ENCODE measurements around the gene RFNG. TPM values are rescaled to one million over a fixed set of nuclear protein-coding genes. Genes with fewer than 3 reads are reported as not detected.

Gene RFNG
- polyA plus RNA-seq, 2 of the 4 experiments (the other 2 are of a cell fraction) = 8.4 to 25.7 TPM

DNA sequence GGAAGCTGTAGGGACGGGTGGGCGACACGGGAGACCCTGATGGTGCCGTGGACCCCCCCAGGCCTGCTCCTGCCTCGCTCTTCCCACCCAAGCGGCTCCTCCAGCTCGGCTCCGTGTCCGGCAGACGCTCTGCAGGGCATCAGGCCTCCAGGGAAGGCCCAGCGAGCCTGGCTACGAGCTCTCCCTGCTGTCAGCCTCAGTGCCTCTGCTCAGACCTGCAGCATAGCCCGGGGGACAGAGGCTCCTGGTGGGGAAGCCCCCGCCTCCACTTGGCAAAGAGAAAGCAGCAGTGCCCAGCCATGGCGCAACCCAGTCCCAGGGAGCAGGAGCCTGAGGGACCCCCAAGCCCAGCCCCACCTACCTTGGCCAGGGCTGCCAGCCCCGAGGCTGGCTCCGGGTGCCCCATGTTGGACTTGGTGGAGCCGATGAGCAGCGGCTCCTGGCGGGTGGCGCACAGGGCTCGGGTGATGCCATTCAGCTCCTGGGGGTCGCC lies 40.5 kb upstream of the RFNG start:
- no peak for TF ChIP-seq EP300 (IDR thresholded peaks at IDR 0.05)
- TF ChIP-seq SMC3 (IDR thresholded peaks at IDR 0.05) = no peak
- no peak for TF ChIP-seq MAZ (IDR thresholded peaks at IDR 0.05; ENCODE audit: borderline replicate concordance, low read depth, low read length)
- no peak for TF ChIP-seq POLR2A (IDR thresholded peaks at IDR 0.05; ENCODE audit: low read length)
- TF ChIP-seq, protein P1, sequence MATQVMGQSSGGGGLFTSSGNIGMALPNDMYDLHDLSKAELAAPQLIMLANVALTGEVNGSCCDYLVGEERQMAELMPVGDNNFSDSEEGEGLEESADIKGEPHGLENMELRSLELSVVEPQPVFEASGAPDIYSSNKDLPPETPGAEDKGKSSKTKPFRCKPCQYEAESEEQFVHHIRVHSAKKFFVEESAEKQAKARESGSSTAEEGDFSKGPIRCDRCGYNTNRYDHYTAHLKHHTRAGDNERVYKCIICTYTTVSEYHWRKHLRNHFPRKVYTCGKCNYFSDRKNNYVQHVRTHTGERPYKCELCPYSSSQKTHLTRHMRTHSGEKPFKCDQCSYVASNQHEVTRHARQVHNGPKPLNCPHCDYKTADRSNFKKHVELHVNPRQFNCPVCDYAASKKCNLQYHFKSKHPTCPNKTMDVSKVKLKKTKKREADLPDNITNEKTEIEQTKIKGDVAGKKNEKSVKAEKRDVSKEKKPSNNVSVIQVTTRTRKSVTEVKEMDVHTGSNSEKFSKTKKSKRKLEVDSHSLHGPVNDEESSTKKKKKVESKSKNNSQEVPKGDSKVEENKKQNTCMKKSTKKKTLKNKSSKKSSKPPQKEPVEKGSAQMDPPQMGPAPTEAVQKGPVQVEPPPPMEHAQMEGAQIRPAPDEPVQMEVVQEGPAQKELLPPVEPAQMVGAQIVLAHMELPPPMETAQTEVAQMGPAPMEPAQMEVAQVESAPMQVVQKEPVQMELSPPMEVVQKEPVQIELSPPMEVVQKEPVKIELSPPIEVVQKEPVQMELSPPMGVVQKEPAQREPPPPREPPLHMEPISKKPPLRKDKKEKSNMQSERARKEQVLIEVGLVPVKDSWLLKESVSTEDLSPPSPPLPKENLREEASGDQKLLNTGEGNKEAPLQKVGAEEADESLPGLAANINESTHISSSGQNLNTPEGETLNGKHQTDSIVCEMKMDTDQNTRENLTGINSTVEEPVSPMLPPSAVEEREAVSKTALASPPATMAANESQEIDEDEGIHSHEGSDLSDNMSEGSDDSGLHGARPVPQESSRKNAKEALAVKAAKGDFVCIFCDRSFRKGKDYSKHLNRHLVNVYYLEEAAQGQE (IDR thresholded peaks at IDR 0.05) = no peak
- TF ChIP-seq JUNB (IDR thresholded peaks at IDR 0.05) = no peak
- TF ChIP-seq CBX2 (IDR thresholded peaks at IDR 0.05; ENCODE audit: borderline replicate concordance, low read depth) = no peak
- no peak for TF ChIP-seq EHF (CRISPR knock-in tag; IDR thresholded peaks at IDR 0.05)
- TF ChIP-seq, protein P2, sequence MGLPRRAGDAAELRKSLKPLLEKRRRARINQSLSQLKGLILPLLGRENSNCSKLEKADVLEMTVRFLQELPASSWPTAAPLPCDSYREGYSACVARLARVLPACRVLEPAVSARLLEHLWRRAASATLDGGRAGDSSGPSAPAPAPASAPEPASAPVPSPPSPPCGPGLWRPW (IDR thresholded peaks at IDR 0.05) = no peak
- no peak for TF ChIP-seq MAFK (IDR thresholded peaks at IDR 0.05; ENCODE audit: partially characterized antibody)
- TF ChIP-seq RARB (CRISPR knock-in tag; IDR thresholded peaks at IDR 0.05) = no peak
- TF ChIP-seq E2F6 (IDR thresholded peaks at IDR 0.05; ENCODE audit: borderline replicate concordance, low read depth) = no peak
- TF ChIP-seq FOSB (CRISPR knock-in tag; IDR thresholded peaks at IDR 0.05) = no peak
- no peak for TF ChIP-seq HOXA7 (CRISPR knock-in tag; IDR thresholded peaks at IDR 0.05)
- TF ChIP-seq BHLHE40 (IDR thresholded peaks at IDR 0.05; ENCODE audit: low read depth, low read length) = no peak
- TF ChIP-seq BCL3 (IDR thresholded peaks at IDR 0.05) = no peak
- TF ChIP-seq KDM5A (IDR thresholded peaks at IDR 0.05) = no peak
- no peak for TF ChIP-seq SREBF2 (IDR thresholded peaks at IDR 0.05)
- Histone ChIP-seq H3K4me1 (peaks cover 18% of the 10 kb centered on the region), H3K4me2 (no peak overlapping the region), H3K9me3 (no peaks in the 10 kb centered on the region), H3K4me3 (no peak overlapping the region), H3K27ac (no peak overlapping the region)
- DNase-seq (ENCODE audit: low read depth in 1 of 2, low spot score in 1 of 2) = no peak
- whole genome bisulfite sequencing (ENCODE audit: missing lambda C conversion rate) = 95% methylated on average over 13 of the region's 23 CpGs
- no peak for FAIRE-seq
- ChIA-PET CTCF (interaction anchor here (0.8 to 3.0 kb wide), 4 partner anchors 15 to 133 kb away, joined by 4 to 16 read pairs (median 4); partner anchors contain the start of gene RAC3), POLR2A (no interaction called here)
- no peak for ATAC-seq

DNA sequence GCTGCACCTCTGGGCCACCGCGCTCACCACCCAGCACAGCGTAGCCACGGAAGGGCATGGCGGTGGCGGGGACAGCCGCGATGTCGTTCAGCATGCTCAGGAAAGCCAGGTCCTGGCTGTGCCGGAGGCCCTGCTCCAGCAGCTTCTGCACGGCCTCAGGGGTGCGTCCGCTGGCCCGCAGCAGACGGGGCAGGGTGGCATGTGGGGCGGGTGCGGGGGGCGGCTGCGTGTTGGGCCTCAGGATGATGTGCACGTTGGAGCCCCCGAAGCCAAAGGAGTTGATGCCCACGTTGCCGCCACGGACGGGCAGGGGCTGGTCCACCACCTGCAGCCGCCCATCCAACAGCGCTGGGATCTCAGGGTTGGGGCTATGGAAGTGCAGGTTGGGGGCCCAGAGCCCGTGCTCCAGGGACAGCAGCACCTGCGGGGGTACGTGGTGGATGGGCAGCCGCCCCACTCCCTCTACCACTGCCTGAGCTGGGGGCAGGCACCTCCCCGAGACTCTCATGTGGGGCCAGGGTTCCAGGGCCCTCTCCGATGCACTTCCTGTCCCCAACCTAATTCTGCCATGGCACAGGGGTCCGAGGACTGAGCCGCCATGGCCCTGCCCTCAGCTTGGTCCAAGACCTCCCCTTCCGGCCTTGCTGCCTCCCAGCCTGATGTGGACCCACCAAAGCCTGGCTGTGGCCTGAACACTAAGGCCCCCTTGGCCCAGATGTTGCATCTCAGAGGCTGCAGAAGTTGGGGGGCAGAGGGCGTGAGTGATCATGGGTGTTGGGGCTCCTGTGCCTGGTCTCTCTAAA lies 39.9 kb upstream of the RFNG start:
- 95% methylated on average over 16 of the region's 37 CpGs for WGBS (ENCODE audit: missing lambda C conversion rate)
- Histone ChIP-seq H3K4me2 (no peak overlapping the region), H3K9me3 (no peaks in the 10 kb centered on the region), H3K4me3 (no peak overlapping the region), H3K27ac (no peak overlapping the region), H3K4me1 (peaks cover 14% of the 10 kb centered on the region)
- CTCF ChIA-PET = interaction anchor here (1.2 to 3.0 kb wide), 3 partner anchors 61 to 132 kb away, joined by 4 to 16 read pairs (median 4); partner anchors contain the start of gene RAC3
- FAIRE-seq (no peak), ATAC-seq (no peak), DNase-seq (ENCODE audit: low read depth in 1 of 2, low spot score in 1 of 2) (no peak)
- POLR2A ChIA-PET = no interaction called here
- TF ChIP-seq SMC3 (IDR thresholded peaks at IDR 0.05) (no peak), POLR2A (IDR thresholded peaks at IDR 0.05; ENCODE audit: low read length) (no peak), RAD21 (conservative IDR thresholded peaks at IDR 0.05 in 1 of 2, IDR thresholded peaks at IDR 0.05 in 1 of 2) (no peak), HOXB5 (CRISPR knock-in tag; IDR thresholded peaks at IDR 0.05) (no peak), HEYL (CRISPR knock-in tag; IDR thresholded peaks at IDR 0.05) (no peak), POLR2AphosphoS2 (conservative IDR thresholded peaks at IDR 0.05; ENCODE audit: low read length) (no peak), HMGXB4 (CRISPR knock-in tag; IDR thresholded peaks at IDR 0.05; ENCODE audit: borderline replicate concordance) (no peak)
- TF ChIP-seq, protein P3, sequence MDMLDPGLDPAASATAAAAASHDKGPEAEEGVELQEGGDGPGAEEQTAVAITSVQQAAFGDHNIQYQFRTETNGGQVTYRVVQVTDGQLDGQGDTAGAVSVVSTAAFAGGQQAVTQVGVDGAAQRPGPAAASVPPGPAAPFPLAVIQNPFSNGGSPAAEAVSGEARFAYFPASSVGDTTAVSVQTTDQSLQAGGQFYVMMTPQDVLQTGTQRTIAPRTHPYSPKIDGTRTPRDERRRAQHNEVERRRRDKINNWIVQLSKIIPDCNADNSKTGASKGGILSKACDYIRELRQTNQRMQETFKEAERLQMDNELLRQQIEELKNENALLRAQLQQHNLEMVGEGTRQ (IDR thresholded peaks at IDR 0.05) = no peak
- TF ChIP-seq, protein P4, sequence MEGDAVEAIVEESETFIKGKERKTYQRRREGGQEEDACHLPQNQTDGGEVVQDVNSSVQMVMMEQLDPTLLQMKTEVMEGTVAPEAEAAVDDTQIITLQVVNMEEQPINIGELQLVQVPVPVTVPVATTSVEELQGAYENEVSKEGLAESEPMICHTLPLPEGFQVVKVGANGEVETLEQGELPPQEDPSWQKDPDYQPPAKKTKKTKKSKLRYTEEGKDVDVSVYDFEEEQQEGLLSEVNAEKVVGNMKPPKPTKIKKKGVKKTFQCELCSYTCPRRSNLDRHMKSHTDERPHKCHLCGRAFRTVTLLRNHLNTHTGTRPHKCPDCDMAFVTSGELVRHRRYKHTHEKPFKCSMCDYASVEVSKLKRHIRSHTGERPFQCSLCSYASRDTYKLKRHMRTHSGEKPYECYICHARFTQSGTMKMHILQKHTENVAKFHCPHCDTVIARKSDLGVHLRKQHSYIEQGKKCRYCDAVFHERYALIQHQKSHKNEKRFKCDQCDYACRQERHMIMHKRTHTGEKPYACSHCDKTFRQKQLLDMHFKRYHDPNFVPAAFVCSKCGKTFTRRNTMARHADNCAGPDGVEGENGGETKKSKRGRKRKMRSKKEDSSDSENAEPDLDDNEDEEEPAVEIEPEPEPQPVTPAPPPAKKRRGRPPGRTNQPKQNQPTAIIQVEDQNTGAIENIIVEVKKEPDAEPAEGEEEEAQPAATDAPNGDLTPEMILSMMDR (IDR thresholded peaks at IDR 0.05) = no peak

All from A549 (cell line).